Placental epithelial cell (primary cell): ENCODE data around the gene PXYLP1. TPM values are rescaled to one million over a fixed set of nuclear protein-coding genes. Genes with fewer than 3 reads are reported as not detected.

Experiments used
- total RNA-seq: library from RNA; depleted of rRNA; stranded (reverse); fragments of >200 nt; gene quantifications from 2 replicates; pipeline ENCODE4 v1.2.3, GENCODE V29; 2012

Gene PXYLP1
- 4.3 and 4.9 TPM in 2 replicates for total RNA-seq

DNA sequence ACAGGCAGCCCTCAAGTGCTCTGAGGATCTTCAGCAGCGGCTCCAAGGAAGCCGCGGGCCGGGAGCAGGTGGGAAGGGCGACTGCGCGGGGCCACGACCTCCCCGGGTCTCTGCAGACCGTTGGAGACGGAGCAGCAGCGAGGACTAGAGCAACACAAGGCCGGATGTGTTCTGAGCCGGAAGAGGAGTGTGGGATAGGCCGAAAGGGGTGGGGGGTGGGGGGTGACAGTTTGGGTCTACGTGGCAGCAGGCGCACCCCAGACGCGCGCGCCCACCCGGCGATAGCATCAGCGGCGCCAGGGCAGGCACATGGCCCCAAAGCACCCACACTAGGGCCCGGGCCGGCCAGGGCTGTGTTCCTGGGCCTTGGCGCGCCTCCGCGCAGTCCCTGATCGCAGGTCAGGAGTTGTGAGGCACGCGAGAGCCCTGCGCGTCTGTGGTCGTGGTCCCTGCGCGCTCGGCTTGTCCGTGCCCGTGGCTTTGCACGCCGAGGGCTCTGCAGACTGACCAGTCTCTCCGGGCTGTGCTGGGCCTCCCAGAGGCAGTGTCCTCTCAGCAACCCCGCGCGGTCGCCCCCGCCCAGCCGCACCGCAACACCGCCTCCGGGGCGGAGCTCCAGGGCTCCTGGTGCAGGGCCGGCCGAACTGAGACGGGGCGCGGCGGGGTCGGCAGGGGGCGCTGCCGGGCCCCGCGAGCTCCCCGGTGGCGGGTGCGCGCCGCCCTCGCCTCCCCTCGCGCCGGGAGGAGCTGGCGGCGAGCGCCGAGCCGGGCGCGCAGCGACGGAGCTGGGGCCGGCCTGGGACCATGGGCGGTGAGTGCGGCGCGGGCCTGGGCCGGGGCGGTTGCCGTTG lies at the start of gene PXYLP1:
Gene PXYLP1, plus strand, starts transcription at position 725 of the 851 bp plus-strand sequence. CDS start 28,351 bp downstream, outside the sequence.

Other genes starting within 250 kb of the PXYLP1 start
- 0.33 and 0.39 TPM in 2 replicates for gene SPSB4, start 180.5 kb upstream of the PXYLP1 start, total RNA-seq
- 131 and 213 TPM in 2 replicates for gene ZBTB38, start 136.7 kb downstream of the PXYLP1 start, total RNA-seq